Choroid plexus epithelial cell (primary cell): ENCODE results near the gene SLC38A4.

Source experiments
- DNase-seq: peaks from one replicate; pipeline ENCODE4 v3.0.0-alpha.2; 2010; ENCODE audit warnings: low read depth
- H3K4me3 ChIP-seq: 2 replicates; pipeline ENCODE4 v1.5.1; 2011; ENCODE audit warnings: low read depth, mild to moderate bottlenecking, control low read depth, low read length, moderate library complexity
- CTCF ChIP-seq: conservative IDR thresholded peaks from 2 replicates; pipeline ENCODE4 v1.5.1; 2011; ENCODE audit warnings: low read depth, mild to moderate bottlenecking, control low read depth, inconsistent platforms, low read length, moderate library complexity

The SLC38A4 gene

GRCh38 chr12:46815809-46816208 lies 10.0 kb downstream of the SLC38A4 start:
- no peak for DNase-seq
- no peak overlapping the region for H3K4me3 ChIP-seq
- TF ChIP-seq CTCF: no peak

GRCh38 chr12:46814143-46814542 lies 11.7 kb downstream of the SLC38A4 start:
- no peak for TF ChIP-seq CTCF
- DNase-seq: no peak
- no peak overlapping the region for H3K4me3 ChIP-seq

- no peak for DNase-seq
- TF ChIP-seq CTCF: no peak
- H3K4me3 ChIP-seq: no peak overlapping the region
These were observed 14.6 kb downstream of the SLC38A4 start for GRCh38 chr12:46811185-46811584.

- TF ChIP-seq CTCF: no peak
- H3K4me3 ChIP-seq: no peak overlapping the region
- DNase-seq: no peak
These were observed 16.7 kb downstream of the SLC38A4 start for GRCh38 chr12:46808955-46809697.

- no peak for DNase-seq
- H3K4me3 ChIP-seq: no peak overlapping the region
- no peak for TF ChIP-seq CTCF
These were observed 17.5 kb downstream of the SLC38A4 start for GRCh38 chr12:46808317-46808716.

GRCh38 chr12:46804054-46804453 lies 21.7 kb downstream of the SLC38A4 start:
- no peak for DNase-seq
- TF ChIP-seq CTCF: no peak
- no peak overlapping the region for H3K4me3 ChIP-seq

GRCh38 chr12:46803517-46803916 lies 22.3 kb downstream of the SLC38A4 start:
- H3K4me3 ChIP-seq: no peak overlapping the region
- DNase-seq: no peak
- TF ChIP-seq CTCF: no peak
